SIG-M5 treated with dmso at 0.1 percent for 504 hours (cell line): Measurements from ENCODE around the gene CCDC106.

Experiments
- DNase-seq: peaks from one replicate; lab custom pipeline; 2025; ENCODE audit not compliant: unreplicated experiment; lab: John Stamatoyannopoulos, UW

The CCDC106 gene

DNA sequence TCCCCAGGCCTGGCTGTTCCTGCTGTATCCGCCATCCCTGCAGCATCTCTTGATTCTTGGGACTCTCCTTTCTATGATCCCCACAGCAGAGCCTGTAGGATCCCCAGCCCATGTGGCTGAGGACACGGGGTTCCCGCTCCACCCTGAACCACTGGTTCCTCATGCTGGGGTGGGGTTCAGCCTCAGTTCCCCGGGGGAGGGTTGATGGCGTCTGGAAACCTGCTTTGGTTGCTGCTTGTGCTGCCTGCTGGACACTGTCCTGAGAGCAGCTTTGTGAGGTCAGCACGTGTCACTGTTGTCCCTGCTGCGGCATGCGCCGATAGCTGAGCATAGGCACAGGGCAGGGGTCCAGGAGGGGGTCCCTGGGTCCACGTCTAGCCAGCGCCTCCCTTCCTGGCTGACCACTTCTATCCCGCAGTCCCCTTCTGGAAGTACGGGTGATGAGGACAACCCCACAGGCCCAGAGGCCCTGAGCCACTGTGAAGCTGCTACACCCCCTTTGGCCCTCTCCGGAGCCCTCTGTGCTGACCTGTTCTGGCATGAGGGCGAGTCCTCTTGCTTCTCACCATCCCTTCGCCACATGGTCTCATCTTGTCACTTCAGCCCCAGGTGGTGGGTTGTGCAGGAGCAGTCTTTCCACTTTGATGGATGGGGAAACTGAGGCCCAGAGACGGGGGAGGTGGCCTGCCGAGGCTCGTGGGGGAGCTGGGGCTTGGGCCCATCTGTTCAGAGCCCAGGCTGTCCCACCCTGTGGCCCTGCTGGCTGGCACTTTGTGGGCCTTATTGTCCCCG is 32.5 kb downstream of the CCDC106 start:
- no peak for DNase-seq

DNA sequence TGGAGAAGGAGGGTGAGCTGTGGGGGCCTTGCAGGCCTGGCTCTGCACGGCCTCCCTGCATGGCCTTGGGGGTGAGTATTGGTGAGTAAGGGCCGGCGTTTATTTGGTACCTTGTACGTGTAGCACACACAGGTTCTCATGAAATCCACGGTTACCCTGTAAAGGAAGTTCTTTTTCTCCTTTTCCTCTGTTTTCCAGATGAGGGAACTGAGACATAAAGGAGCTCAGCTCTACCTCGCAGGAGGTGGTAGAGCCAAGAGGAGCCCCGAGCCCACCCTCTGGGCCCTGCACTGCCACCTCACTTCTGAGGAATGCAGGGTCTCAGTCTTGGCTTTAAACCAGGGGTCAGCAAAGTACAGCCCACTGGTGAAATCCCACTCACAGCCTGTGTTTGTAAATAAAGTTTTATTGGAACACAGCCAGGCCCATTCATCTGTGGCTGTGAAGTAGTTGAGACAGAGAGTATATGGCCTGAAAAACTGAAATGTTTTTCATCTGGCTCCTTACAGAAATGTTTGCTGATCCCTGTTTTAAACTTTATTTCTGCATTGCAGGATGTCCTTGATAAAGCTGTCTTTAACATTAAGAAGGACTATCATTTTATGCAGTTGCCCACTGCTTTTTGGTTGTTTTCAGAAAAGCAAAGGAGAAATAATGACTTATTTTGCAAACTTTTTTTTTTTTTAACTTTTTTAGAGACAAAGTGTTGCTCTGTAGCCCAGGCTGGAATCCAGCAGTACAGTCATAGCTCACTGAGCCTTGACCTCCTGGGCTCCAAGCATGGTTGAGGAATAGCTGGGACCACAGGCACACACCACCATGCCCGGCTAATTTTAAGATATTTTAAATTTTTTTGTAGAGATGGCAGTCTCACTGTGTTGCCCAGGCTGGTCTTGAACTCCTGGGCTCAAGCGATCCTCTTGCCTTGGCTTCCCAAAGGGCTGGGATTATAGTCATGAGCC is 33.4 kb downstream of the CCDC106 start:
- DNase-seq, result no peak

DNA sequence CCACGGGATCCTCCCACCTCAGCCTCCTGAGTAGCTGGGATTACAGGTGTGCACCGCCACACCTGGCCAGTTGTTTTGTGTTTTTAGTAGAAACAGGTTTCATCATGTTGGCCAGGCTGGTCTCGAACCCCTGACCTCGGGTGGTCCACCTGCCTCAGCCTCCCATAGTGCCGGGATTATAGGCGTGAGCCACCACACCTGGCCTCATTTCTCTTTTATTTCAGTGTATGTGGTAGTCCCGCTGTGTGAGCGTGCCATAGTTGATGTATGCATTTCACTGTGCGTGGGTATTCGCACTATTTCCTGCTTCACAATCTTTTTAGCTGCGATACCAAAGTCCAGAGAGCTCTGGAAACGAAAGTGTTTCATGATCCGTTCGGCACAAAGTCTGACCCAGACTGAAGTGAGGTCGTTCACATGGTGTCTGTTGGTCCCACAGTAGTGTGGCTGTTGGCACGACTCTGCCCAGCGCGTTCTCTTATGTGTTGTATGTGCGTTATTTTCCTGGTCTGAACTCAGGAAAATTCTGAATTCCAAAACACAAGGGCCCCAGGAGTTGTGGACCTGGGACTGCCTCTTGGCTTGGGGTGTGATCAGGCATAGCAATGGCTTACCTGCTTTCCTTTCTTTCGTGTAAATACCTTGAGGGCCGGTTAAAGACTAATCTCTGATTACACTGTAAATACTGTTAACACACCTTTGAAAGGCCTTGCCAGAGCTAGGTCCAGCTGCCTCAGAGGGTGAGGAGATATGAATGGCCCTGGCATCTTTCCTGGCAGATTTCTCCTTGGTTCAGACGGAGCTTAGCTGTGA is 35.6 kb downstream of the CCDC106 start:
- no peak for DNase-seq

DNA sequence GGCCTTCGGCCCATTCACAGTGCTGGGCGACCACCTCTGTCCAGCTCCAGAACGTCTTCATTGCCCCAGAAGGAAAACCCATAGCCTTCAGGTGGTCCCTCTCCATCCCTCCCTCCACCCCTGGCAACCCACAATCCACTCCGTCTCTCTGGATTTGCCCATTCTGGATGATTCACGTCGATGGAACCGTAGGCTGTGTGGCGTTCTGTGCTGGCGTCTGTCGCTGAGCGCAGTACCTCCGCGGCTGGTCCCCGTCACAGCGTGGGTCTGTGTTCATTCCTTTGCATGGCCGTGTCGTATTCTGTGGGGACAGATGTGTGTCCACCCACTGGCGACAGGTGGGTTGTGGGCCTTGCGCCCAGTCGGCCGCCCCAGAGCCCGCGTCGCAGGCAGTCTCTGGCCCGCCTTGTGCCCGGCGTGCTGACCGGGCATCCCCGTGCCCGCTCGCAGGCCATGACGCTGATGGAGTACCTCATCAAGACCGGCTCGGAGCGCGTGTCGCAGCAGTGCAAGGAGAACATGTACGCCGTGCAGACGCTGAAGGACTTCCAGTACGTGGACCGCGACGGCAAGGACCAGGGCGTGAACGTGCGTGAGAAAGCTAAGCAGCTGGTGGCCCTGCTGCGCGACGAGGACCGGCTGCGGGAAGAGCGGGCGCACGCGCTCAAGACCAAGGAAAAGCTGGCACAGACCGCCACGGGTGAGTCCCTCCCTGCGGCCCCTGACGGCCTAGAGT is 37.1 kb downstream of the CCDC106 start:
- DNase-seq, result no peak

DNA sequence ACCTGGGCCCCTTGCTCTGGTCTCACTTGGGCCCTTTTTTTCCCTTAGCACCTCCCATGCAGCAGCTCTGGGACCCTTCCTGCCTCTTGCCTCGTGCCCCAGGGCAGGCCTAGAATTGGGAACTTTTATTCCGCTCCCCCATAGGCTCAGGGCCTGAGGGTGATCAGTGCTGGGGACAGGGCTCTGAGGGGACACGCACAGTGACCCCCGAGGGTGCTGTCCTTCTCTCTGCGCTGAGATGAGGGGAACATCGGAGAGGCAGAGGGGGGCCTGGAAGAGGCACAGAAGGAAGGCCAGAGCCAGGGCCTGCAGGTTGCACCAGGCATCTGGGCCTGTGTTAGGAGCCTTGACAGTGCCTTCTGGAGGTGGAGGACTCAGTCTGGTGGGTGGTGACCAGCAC is 37.8 kb downstream of the CCDC106 start:
- no peak for DNase-seq

DNA sequence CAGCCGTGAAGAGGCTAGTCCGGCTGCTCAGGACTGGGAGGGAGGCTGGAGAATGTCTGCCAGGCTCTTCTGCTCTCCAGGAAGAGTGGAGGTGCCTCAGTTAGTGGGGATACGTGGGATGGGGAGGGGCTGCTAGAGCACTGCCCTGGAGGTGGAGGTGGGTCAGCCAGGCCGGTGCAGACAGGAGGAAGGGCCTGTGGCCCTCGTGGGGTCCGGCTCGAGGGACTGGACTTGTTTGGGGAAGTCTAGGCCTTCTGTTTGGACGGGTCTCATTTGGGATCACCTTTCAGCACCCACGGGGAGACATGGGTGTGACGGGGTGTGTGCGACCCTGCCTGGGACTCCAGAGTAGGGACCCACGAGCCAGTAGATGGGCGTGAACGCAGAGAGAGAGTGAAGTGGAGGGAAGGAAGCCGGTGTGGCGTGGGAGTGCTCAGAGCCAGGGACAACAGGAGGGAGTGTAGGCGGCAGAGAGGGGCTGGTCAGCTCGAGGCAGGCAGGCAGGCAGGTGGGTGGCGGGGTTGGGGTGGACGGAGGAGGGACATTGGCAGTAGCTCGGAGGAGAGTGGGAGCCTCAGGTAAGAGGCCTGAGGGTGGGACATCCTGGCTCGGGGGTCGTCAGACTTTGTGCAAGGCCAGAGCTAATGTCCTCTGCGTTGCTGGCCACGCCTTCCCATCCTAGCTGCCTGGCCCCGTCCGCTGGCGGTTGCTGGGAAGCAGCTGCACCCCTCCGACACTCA is 38.5 kb downstream of the CCDC106 start:
- DNase-seq, result no peak

DNA sequence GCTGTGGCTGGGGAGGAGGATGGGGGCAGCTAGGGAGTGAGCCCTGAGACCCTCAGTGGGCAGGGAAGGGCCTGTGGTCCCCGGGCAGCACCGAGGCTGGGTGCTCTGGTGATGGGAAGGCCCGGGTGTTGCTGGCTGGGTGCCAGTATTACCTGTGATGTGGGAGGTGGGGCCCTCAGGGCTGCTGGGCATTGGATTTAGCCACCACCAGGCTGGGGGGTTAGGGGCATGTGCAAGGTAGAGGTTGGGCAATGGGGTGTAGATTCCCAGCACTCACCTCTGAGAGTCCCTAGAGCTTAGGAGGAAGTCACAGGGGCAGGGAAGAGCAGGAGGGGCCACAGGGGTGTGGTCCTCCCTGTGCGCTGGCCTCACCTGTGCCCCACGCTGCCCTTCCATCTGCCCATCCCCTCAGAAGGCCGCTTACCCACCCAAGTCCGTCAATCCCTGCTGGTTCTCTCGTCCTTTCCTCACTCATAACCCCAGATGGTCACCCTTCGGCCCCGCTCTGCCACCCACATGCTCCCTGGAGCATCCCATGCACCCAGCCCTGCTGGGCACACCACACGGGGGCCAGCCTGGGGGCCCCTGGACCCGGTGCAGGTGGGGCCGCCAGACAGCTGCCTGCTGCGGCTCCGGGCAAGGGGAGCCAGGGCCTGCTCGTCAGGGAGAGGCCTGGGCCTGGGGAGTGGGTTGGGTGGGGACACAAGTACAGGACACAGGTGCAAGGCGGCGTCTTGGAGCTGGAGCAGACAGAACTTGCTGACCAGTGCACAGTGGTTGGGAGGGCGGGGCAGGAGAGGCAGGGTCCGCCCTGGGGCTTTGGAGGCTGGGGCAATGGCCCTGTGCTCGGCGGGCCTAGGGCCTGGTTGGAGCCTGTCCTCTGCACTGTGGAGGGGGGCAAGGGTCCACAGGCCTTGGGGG is 39.5 kb downstream of the CCDC106 start:
- no peak for DNase-seq

DNA sequence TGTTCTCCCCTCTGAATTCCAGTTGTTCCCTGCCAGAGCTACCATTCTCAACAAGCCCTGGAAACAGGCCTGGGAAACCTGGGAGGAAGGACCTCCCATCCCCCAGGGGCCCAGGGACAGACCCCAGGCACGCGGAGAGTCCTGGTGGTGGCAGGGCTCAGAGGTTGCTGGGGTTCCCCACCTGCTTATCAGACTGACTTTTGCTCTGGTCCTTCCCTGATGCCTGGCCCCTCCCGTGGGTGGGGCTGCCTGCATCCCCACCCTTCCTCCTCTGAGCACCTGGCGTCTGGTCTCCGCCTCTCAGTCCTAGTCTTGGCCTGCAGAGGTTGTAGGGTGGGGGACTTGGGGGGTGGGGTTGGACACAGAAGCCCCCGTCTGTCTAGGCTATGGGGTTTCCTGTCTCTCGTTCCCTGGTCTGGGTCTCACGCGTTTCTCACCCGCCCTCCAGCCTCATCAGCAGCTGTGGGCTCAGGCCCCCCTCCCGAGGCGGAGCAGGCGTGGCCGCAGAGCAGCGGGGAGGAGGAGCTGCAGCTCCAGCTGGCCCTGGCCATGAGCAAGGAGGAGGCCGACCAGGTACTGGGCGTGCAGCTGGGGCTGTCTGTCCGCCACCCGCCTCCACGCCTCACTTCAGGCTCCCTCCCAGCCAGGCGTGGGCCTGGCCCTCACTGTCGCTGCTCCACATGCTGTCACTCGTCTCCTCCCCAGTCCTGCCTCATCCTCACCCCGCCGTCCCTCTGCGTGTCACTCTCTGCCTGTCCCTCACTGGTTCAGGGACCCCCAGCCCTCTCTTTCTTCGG is 40.6 kb downstream of the CCDC106 start:
- no peak for DNase-seq

DNA sequence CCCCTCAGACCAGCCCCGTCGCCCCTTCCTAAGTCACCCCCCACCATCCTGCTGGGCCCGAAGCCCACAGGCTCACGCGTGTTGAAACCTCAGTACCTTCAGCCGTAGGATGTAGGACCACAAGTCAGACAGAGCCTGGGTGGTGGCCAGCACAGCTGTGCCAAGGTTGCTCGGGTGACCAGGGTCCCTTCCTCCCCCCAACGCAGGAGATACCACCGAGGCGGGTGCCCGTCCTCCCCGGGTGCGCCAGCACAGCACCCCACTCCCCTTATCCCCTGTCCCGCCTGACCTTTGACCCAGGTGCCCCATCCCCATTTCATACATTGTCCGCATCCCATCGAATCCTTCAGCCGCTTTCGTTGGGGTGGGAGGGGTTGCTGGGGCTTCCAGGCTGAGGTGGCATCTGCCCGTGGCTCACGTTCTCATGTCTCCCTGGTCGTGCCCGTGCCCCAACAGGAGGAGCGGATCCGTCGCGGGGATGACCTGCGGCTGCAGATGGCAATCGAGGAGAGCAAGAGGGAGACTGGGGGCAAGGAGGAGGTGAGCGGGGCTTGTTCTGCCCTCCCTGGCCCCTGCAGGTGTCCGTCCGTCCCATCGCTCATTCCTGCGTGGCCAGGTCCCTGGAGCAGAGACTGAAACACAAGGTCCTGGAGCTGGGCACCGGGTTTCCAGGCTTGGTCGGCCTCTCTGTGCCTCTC is 41.5 kb downstream of the CCDC106 start:
- DNase-seq, result no peak

DNA sequence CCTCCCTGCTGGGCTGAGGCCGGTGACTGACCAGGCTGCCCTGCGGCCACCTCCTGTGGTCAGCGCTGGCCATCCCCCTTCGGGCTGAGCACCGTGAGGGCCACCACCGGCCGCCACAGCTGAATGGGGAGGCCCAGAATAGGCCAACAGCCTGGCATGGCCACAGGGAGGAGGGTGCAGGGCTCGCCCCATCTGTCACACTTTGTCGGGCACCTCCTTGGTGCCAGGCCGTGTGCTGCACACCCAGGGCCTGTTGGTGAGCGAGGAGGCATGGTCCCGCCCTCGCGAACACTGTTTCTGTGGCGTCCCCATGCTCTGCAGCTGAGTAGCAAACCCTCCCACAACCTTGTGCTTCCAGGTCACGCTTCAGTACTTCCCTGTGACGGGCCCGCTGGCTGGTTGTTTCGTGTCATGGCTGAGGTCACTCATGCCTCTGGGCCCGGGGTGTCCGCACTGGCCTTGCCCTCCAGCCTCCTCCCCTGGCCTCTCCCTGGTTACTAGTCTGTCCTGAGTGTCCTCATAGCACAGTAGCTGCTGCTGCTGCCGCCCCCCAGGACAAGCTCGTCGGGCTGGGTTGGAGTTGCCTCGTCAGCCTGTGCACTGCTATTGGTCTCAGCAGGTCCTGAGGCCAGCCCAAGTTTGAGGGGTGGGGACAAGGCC is 42.2 kb downstream of the CCDC106 start:
- no peak for DNase-seq

DNA sequence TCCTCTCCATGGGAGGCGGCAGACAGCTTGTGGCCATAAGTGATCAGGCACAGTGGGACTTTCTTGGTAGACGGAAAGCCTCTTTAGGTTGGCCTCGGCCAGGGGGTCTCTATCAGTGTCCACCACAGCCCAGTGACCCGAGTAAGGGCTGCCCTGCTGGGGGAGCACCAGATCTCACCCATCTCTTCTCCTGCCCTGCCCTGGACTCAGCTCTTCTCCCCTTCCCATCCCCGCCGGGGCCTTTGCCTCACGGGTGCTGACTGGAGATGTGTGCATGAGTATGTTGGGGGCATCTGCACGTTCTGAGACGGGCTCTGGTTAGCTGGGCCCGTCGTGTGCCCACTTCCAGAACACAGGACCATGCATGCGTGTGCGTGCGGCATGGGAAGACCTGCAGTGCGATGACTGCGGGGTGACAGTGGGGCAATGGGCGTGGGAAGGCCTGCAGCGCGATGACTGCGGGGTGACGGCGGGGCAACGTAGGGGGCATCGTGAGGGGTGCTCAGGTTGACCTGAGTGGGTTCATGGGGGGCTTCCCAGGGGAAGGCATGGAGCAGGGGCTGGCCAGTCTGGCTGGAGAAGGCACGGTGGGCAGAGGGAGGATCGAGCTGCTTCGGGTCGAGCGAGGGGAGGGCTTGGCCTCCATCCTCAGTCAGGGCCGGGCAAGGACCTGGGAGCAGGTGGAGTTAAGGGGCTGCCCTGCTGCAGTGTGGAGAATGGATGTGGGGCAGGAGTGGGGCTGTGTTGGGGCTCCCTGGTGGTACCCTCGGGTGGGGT is 42.9 kb downstream of the CCDC106 start:
- DNase-seq, result no peak

DNA sequence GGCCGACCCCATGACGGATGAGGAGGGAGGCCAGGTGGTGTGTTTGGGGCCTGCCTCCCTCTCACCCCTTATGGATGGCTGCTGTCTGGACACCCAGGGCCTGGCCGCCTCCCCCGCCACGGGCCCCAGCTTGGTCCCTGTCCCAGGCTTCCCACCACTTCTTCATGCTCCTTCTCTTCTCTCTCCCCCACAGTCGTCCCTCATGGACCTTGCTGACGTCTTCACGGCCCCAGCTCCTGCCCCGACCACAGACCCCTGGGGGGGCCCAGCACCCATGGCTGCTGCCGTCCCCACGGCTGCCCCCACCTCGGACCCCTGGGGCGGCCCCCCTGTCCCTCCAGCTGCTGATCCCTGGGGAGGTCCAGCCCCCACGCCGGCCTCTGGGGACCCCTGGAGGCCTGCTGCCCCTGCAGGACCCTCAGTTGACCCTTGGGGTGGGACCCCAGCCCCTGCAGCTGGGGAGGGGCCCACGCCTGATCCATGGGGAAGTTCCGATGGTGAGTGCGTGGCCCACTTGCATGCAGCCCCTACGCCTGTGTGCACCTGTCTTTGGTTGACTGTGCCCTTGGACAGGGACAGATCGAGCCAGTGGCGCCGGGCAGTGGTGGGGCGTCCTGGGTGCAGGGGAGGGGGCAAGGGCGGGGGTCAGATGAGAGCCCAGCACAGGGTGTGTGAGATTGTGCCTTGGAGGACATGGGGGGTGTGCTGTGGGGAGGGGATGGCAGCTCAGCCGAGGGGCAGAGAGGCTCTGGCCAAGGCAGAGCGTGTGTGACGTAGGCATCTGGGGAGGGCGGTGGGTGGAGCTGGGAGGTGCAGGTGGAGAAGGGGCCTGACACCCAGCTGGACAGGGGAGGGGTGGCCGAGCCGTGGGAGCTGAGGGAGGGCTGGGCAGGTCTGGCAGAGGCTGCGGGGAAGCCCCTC is 43.8 kb downstream of the CCDC106 start:
- no peak for DNase-seq

DNA sequence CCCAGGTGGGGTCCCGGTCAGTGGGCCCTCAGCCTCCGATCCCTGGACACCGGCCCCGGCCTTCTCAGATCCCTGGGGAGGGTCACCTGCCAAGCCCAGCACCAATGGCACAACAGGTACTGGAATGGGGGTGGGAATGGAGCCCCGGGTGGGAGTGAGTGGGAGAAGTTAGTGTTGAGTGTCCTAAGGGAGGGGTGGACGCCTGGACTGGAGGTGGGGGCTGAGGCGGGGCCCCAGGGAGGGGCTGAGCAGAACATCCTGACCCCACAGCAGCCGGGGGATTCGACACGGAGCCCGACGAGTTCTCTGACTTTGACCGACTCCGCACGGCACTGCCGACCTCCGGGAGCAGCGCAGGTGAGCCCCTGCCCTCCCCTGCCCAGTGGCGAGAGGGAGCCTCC is 44.7 kb downstream of the CCDC106 start:
- no peak for DNase-seq

DNA sequence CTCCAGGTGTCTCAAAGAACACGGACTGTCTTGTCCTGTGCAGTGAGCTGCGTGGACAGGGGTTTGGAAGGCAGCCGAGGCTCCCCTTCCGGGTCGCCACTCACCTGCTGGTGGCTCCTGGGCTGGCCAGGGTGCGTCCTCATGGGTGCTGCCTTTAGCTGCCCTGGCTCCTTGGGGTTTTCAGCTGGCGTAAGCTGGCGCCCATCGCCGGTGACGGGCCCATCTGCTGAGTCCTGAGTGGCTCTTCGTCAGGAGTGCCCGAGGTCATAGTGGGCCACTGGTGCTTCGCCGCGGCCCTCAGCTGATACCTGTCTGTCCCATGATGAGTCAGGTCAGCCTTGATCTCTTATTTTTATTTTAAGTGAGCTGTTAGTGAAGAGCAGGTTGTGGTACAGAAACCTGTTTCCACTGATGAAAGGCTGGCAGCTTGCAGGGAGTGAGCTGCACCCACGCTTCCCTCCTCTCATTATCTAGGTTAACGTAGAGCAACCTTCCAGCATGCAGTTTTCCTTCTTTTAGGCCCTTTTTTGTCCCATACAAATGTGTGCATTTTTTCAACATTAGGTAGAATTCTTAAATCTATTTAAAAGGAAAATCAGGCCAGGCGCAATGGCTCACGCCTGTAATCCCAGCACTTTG is 45.4 kb downstream of the CCDC106 start:
- no peak for DNase-seq

DNA sequence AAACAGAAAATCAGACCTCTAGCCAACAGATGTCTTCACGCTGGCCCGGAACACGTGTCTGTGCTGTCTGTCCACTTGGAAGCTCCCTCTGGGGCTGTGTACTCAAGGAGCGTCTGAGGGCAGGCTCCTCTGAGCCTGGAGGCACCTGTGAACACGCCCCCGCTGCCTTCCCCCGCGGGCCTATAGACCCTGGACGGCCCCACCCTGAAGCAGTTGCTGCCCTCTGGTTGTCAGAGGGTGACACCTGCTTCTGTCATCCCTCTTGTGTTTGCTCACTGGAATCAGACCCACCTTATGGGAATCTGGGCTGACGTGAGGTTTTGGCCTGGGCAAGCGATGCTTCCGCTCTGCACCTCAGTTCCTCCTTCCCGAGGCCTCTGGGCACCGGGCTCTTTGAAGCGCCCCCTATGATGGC is 46.2 kb downstream of the CCDC106 start:
- DNase-seq, result no peak
